Neuronal stem cell (in vitro differentiated cells): ENCODE data around the gene SMAD6.

Source experiments
- DNase-seq: peaks from one replicate; pipeline ENCODE4 v3.0.0-alpha.2; 2013; ENCODE audit warnings: low spot score
- H2AFZ ChIP-seq: one replicate; pipeline ENCODE4 v1.6.1; 2013; ENCODE audit warnings: mild to moderate bottlenecking, low read length, inconsistent platforms
- H2AK5ac ChIP-seq: 2 replicates; pipeline ENCODE4 v1.6.1; 2013; ENCODE audit warnings: low read depth, mild to moderate bottlenecking, inconsistent platforms, low read length, moderate library complexity, mixed read lengths
- H2BK120ac ChIP-seq: 2 replicates; pipeline ENCODE4 v1.6.1; 2013; ENCODE audit warnings: low read depth, mild to moderate bottlenecking, inconsistent platforms, low read length, moderate library complexity, mixed read lengths
- H2BK12ac ChIP-seq: one replicate; pipeline ENCODE4 v1.6.1; 2013; ENCODE audit warnings: low read length, inconsistent platforms
- H2BK15ac ChIP-seq: 2 replicates; pipeline ENCODE4 v1.6.1; 2013; ENCODE audit warnings: mild to moderate bottlenecking, low read length, inconsistent platforms, mixed read lengths
- H2BK5ac ChIP-seq: one replicate; pipeline ENCODE4 v1.6.1; 2013; ENCODE audit warnings: inconsistent platforms, mild to moderate bottlenecking, low read length, moderate library complexity
- H3K14ac ChIP-seq: one replicate; pipeline ENCODE4 v1.6.1; 2013; ENCODE audit warnings: low read length, inconsistent platforms
- H3K18ac ChIP-seq: 2 replicates; pipeline ENCODE4 v1.6.1; 2013; ENCODE audit warnings: low read length, inconsistent platforms
- H3K23ac ChIP-seq: 2 replicates; pipeline ENCODE4 v1.6.1; 2013; ENCODE audit warnings: low read depth, mild to moderate bottlenecking, mixed read lengths, low read length, inconsistent platforms; ENCODE audit not compliant: poor library complexity
- H3K27ac ChIP-seq: replicated peaks from 3 replicates; pipeline ENCODE4 v1.5.1; 2013; ENCODE audit warnings: low read length, inconsistent platforms
- H3K27me3 ChIP-seq, 3 experiments: 2 replicates each; pipeline ENCODE4 v1.6.1; 2013; ENCODE audit warnings: low read length in 3 of 3, mild to moderate bottlenecking in 2 of 3, inconsistent platforms in 1 of 3, low read depth in 1 of 3, mixed read lengths in 1 of 3, moderate library complexity in 1 of 3; ENCODE audit not compliant: control insufficient read depth in 3 of 3, insufficient read depth in 3 of 3
- H3K36me3 ChIP-seq, 2 donors: replicated peaks in 1 of 2; 2 replicates each; pipeline ENCODE4 v1.6.1; 2013; ENCODE audit warnings: low read length in 2 of 2; ENCODE audit not compliant: control insufficient read depth in 2 of 2, insufficient read depth in 2 of 2
- H3K4ac ChIP-seq: 2 replicates; pipeline ENCODE4 v1.6.1; 2013; ENCODE audit warnings: inconsistent platforms, mild to moderate bottlenecking, low read length, moderate library complexity
- H3K4me1 ChIP-seq, 2 donors: 1 replicate in 1 of 2; 2 replicates in 1 of 2; pipeline ENCODE4 v1.6.1; 2013; ENCODE audit warnings: low read length in 2 of 2, low read depth in 1 of 2; ENCODE audit not compliant: control insufficient read depth in 2 of 2, insufficient read depth in 1 of 2
- H3K4me2 ChIP-seq: one replicate; pipeline ENCODE4 v1.6.1; 2013; ENCODE audit warnings: mild to moderate bottlenecking, low read length, inconsistent platforms; ENCODE audit not compliant: insufficient read depth, poor library complexity, severe bottlenecking
- H3K4me3 ChIP-seq, 2 donors: 2 replicates each; pipeline ENCODE4 v1.5.1; 2013; ENCODE audit warnings: low read length in 2 of 2, mild to moderate bottlenecking in 2 of 2, inconsistent platforms in 1 of 2, moderate library complexity in 1 of 2
- H3K79me1 ChIP-seq: one replicate; pipeline ENCODE4 v1.6.1; 2013; ENCODE audit warnings: low read depth, mild to moderate bottlenecking, inconsistent platforms, low read length, moderate library complexity
- H3K9ac ChIP-seq: one replicate; pipeline ENCODE4 v1.6.1; 2013; ENCODE audit warnings: mild to moderate bottlenecking, low read depth, low read length, inconsistent platforms; ENCODE audit not compliant: poor library complexity
- H3K9me3 ChIP-seq, 2 donors: replicated peaks in 1 of 2; 2 replicates each; pipeline versions ENCODE3 to v1.6.1; 2013; ENCODE audit warnings: low read length in 2 of 2, mild to moderate bottlenecking in 2 of 2, inconsistent platforms in 1 of 2, low read depth in 1 of 2, mixed read lengths in 1 of 2, moderate library complexity in 1 of 2; ENCODE audit not compliant: control insufficient read depth in 2 of 2, insufficient read depth in 1 of 2
- H4K8ac ChIP-seq: one replicate; pipeline ENCODE4 v1.6.1; 2013; ENCODE audit warnings: low read depth, mild to moderate bottlenecking, inconsistent platforms, low read length, moderate library complexity
- H4K91ac ChIP-seq: one replicate; pipeline ENCODE4 v1.6.1; 2013; ENCODE audit warnings: low read length, low read depth, mild to moderate bottlenecking, inconsistent platforms; ENCODE audit not compliant: poor library complexity
- WGBS, 2 donors: extraction: QIAGEN DNeasy Blood & Tissue Kit; methylation state at CpG; one replicate each; pipeline ENCODE4 v1.1.7; 2013; ENCODE audit warnings: missing lambda C conversion rate in 2 of 2, mixed read lengths in 1 of 2; ENCODE audit not compliant: insufficient read length in 2 of 2, insufficient replicate concordance in 1 of 2; ENCODE audit errors: extremely low coverage in 2 of 2; 5-methylcytosine and 5-hydroxymethylcytosine counted together

The SMAD6 gene

GRCh38 chr15:66707310-66708082, 5.5 kb downstream of the SMAD6 start:
- no peak overlapping the region for H3K14ac ChIP-seq
- peaks cover 0 to 29% (median 0%) of the 10 kb centered on the region in 3 experiments for H3K27me3 ChIP-seq
- no CpG with 5 or more reads among the region's 16 CpGs for WGBS, 2 donors
- H3K4me1 ChIP-seq: peaks cover 25 to 36% of the 10 kb centered on the region in 2 donors
- no peaks in the 10 kb centered on the region for H3K79me1 ChIP-seq
- H3K9me3 ChIP-seq: no peaks in the 10 kb centered on the region
- H3K4me2 ChIP-seq: no peak overlapping the region
- H2BK15ac ChIP-seq: no peak overlapping the region
- no peak overlapping the region for H4K8ac ChIP-seq
- H3K27ac ChIP-seq: no peak overlapping the region
- H3K9ac ChIP-seq: no peak overlapping the region
- H2AK5ac ChIP-seq: no peak overlapping the region
- peaks cover 0 to 2% of the 10 kb centered on the region in 2 donors for H3K36me3 ChIP-seq
- H3K23ac ChIP-seq: no peak overlapping the region
- H2BK12ac ChIP-seq: no peak overlapping the region
- no peak overlapping the region for H3K4ac ChIP-seq
- H3K4me3 ChIP-seq: no peak overlapping the region
- H4K91ac ChIP-seq: no peak overlapping the region
- DNase-seq: peak; percentile 60
- H2BK120ac ChIP-seq: no peak overlapping the region
- no peak overlapping the region for H2AFZ ChIP-seq
- H3K18ac ChIP-seq: no peak overlapping the region
- H2BK5ac ChIP-seq: no peak overlapping the region

GRCh38 chr15:66708389-66708788, 6.4 kb downstream of the SMAD6 start:
- H2BK120ac ChIP-seq: no peak overlapping the region
- H3K4ac ChIP-seq: no peak overlapping the region
- H2BK15ac ChIP-seq: no peak overlapping the region
- H3K14ac ChIP-seq: no peak overlapping the region
- H3K36me3 ChIP-seq: peaks cover 0 to 2% of the 10 kb centered on the region in 2 donors
- no peak overlapping the region for H3K23ac ChIP-seq
- no peak overlapping the region for H2BK12ac ChIP-seq
- H4K91ac ChIP-seq: no peak overlapping the region
- no peak overlapping the region for H2AFZ ChIP-seq
- no peak for DNase-seq
- H3K4me2 ChIP-seq: no peak overlapping the region
- H3K9ac ChIP-seq: no peak overlapping the region
- H2AK5ac ChIP-seq: no peak overlapping the region
- no CpG with 5 or more reads among the region's 7 CpGs for WGBS, 2 donors
- H3K27ac ChIP-seq: no peak overlapping the region
- peaks cover 0 to 22% (median 0%) of the 10 kb centered on the region in 3 experiments for H3K27me3 ChIP-seq
- no peak overlapping the region for H2BK5ac ChIP-seq
- H3K79me1 ChIP-seq: no peaks in the 10 kb centered on the region
- peaks cover 25 to 36% of the 10 kb centered on the region in 2 donors for H3K4me1 ChIP-seq
- H4K8ac ChIP-seq: no peak overlapping the region
- no peaks in the 10 kb centered on the region for H3K9me3 ChIP-seq
- no peak overlapping the region for H3K4me3 ChIP-seq
- no peak overlapping the region for H3K18ac ChIP-seq

GRCh38 chr15:66709884-66710283, 7.8 kb downstream of the SMAD6 start:
- H3K4me1 ChIP-seq: peaks cover 24 to 34% of the 10 kb centered on the region in 2 donors
- no peak for DNase-seq
- H4K91ac ChIP-seq: no peak overlapping the region
- H2BK120ac ChIP-seq: no peak overlapping the region
- no peak overlapping the region for H3K18ac ChIP-seq
- no peak overlapping the region for H3K23ac ChIP-seq
- no peak overlapping the region for H2BK12ac ChIP-seq
- no peak overlapping the region for H3K27ac ChIP-seq
- H3K4me3 ChIP-seq: no peak overlapping the region
- peaks cover 0 to 7% (median 0%) of the 10 kb centered on the region in 3 experiments for H3K27me3 ChIP-seq
- peaks cover 0 to 6% of the 10 kb centered on the region in 2 donors for H3K36me3 ChIP-seq
- H4K8ac ChIP-seq: peak overlapping the region; percentile 7
- H2BK5ac ChIP-seq: no peak overlapping the region
- no peak overlapping the region for H2BK15ac ChIP-seq
- no peak overlapping the region for H2AK5ac ChIP-seq
- H3K4ac ChIP-seq: no peak overlapping the region
- H3K14ac ChIP-seq: no peak overlapping the region
- no peak overlapping the region for H3K9ac ChIP-seq
- no peaks in the 10 kb centered on the region for H3K79me1 ChIP-seq
- H3K9me3 ChIP-seq: no peaks in the 10 kb centered on the region
- WGBS, 2 donors: no CpG with 5 or more reads among the region's 5 CpGs
- no peak overlapping the region for H3K4me2 ChIP-seq
- no peak overlapping the region for H2AFZ ChIP-seq

- H2BK12ac ChIP-seq: no peak overlapping the region
- H2BK120ac ChIP-seq: no peak overlapping the region
- H4K8ac ChIP-seq: no peak overlapping the region
- no peak overlapping the region for H3K4me2 ChIP-seq
- no peak overlapping the region for H2AK5ac ChIP-seq
- no peak overlapping the region for H3K4ac ChIP-seq
- no peak overlapping the region for H2BK15ac ChIP-seq
- H4K91ac ChIP-seq: no peak overlapping the region
- peaks cover 0 to 12% of the 10 kb centered on the region in 2 donors for H3K36me3 ChIP-seq
- H2BK5ac ChIP-seq: no peak overlapping the region
- no CpG with 5 or more reads among the region's 2 CpGs for WGBS, 2 donors
- no peaks in the 10 kb centered on the region for H3K79me1 ChIP-seq
- H3K9me3 ChIP-seq: no peaks in the 10 kb centered on the region
- no peak for DNase-seq
- peak overlapping the region; percentile 76 for H3K18ac ChIP-seq
- H3K4me1 ChIP-seq: peaks cover 30 to 34% of the 10 kb centered on the region in 2 donors
- H2AFZ ChIP-seq: no peak overlapping the region
- H3K14ac ChIP-seq: no peak overlapping the region
- no peak overlapping the region for H3K4me3 ChIP-seq
- no peak overlapping the region for H3K9ac ChIP-seq
- H3K27me3 ChIP-seq: no peaks in the 10 kb centered on the region
- no peak overlapping the region for H3K23ac ChIP-seq
- H3K27ac ChIP-seq: no peak overlapping the region
These were observed 9.2 kb downstream of the SMAD6 start for GRCh38 chr15:66711260-66711659.
